B cell (primary cell): Measurements from ENCODE around the gene IL12A.

Experiments used
- CTCF ChIP-seq: fragments of 200-600 bp; IDR thresholded peaks from one replicate; pipeline ENCODE4 v1.8.0; 2022; ENCODE audit warnings: antibody characterized with exemption, mild to moderate bottlenecking
- EZH2 ChIP-seq: IDR thresholded peaks from 2 replicates; pipeline ENCODE4 v1.6.1; 2012; ENCODE audit warnings: borderline replicate concordance, low read depth, mild to moderate bottlenecking, moderate library complexity, low read length; ENCODE audit not compliant: insufficient read depth, poor library complexity, severe bottlenecking

- TF ChIP-seq CTCF (peak; percentile 98), EZH2 (no peak)
Observed at GRCh38 chr3:159988617-159989271, at the start of gene IL12A.
